Aorta (tissue), 5 donors: ENCODE measurements around the gene CD52. TPM values are rescaled to one million over a fixed set of nuclear protein-coding genes. Genes with fewer than 3 reads are reported as not detected.

Experiments used
- ATAC-seq: fragments of 200-7000 bp; cut with Tn5 transposase; one replicate; pipeline ENCODE4 v1.9.1; 2022; ENCODE audit warnings: moderate library complexity; ENCODE audit not compliant: low FRiP score
- DNase-seq, 2 donors: peaks; one replicate each; pipeline ENCODE4 v3.0.0-alpha.2; 2020
- H3K27ac ChIP-seq, 2 donors: one replicate each; pipeline ENCODE4 v1.5.1; 2013; ENCODE audit warnings: low read length in 2 of 2, mild to moderate bottlenecking in 2 of 2, moderate library complexity in 2 of 2, control low read depth in 1 of 2, inconsistent platforms in 1 of 2, low read depth in 1 of 2
- H3K27me3 ChIP-seq, 2 donors: one replicate each; pipeline ENCODE4 v1.6.1; 2013; ENCODE audit warnings: control low read depth in 1 of 2, low read length in 1 of 2, mild to moderate bottlenecking in 1 of 2, moderate library complexity in 1 of 2; ENCODE audit not compliant: insufficient read depth in 2 of 2, control insufficient read depth in 1 of 2
- H3K36me3 ChIP-seq, 2 donors: one replicate each; pipeline ENCODE4 v1.6.1; 2013; ENCODE audit warnings: control low read depth in 1 of 2, low read length in 1 of 2, mild to moderate bottlenecking in 1 of 2; ENCODE audit not compliant: insufficient read depth in 2 of 2, control insufficient read depth in 1 of 2
- H3K4me1 ChIP-seq, 2 donors: one replicate each; pipeline ENCODE4 v1.6.1; 2013; ENCODE audit warnings: low read length in 2 of 2, control low read depth in 1 of 2, mild to moderate bottlenecking in 1 of 2, moderate library complexity in 1 of 2; ENCODE audit not compliant: insufficient read depth in 2 of 2, control insufficient read depth in 1 of 2
- H3K4me3 ChIP-seq, 2 donors: one replicate each; pipeline ENCODE4 v1.5.1; 2013; ENCODE audit warnings: low read length in 2 of 2, control low read depth in 1 of 2, mild to moderate bottlenecking in 1 of 2
- H3K9me3 ChIP-seq: one replicate; pipeline ENCODE4 v1.6.1; 2013; ENCODE audit warnings: mild to moderate bottlenecking, low read length; ENCODE audit not compliant: control insufficient read depth
- WGBS, 2 donors: extraction: QIAGEN DNeasy Blood & Tissue Kit; methylation state at CpG; one replicate each; pipeline ENCODE4 v1.1.7; 2013; 5-methylcytosine and 5-hydroxymethylcytosine counted together
- intact Hi-C, 2 donors: fragments of 100-400 bp; cut with DNase I; formaldehyde crosslinking; loops; one replicate each; pipeline versions ENCODE4 v1.14.2 to v1.15.0; 2022
- polyA plus RNA-seq, 2 donors: library from polyadenylated mRNA; stranded (reverse); fragments of 200-250 nt; gene quantifications; one replicate each; pipeline ENCODE4 v1.2.3, GENCODE V29; 2013
- total RNA-seq, 2 donors: library from RNA; stranded (reverse); fragmentation: NEBNext Ultra II Directional; extraction: Animal tissue kit (Norgen Biotek cat#: 25700); gene quantifications; one replicate each; pipeline ENCODE4 v1.2.1, GENCODE V29; 2021
- donor health status: healthy with polysubstance abuse.
- donor health status: Bipolar disorder and iron deficiency.
- donor health status: DM: no; HTN: no; CAD: no.
- donor health status: DM: no; HTN: no; CAD: no.
- donor health status: DM: yes; HTN: yes; CAD: no.

CD52 gene
- total and polyA plus RNA-seq, 4 donors: 8.3 to 31.4 (median 13.3) TPM

- no peaks in the 10 kb centered on the region for H3K4me1 ChIP-seq
- 74 to 75% methylated on average over 10 of the region's 10 CpGs for WGBS, 2 donors
- intact Hi-C loops: no loop called here
Observed at GRCh38 chr1:26346274-26347033, 28.7 kb downstream of the CD52 start.

GRCh38 chr1:26349188-26349876 is 31.6 kb downstream of the CD52 start:
- Histone ChIP-seq H3K4me1 (no peaks in the 10 kb centered on the region), H3K27ac (no peak overlapping the region), H3K9me3 (no peaks in the 10 kb centered on the region), H3K36me3 (no peaks in the 10 kb centered on the region), H3K27me3 (no peaks in the 10 kb centered on the region), H3K4me3 (no peak overlapping the region)
- 83 to 84% methylated on average over 7 of the region's 7 CpGs for WGBS, 2 donors
- intact Hi-C loops: no loop called here
- DNase-seq (no peak), ATAC-seq (no peak)

More at GRCh38 chr1:26346274-26347033, 28.7 kb downstream of the CD52 start:
- no peaks in the 10 kb centered on the region for H3K27me3 ChIP-seq
- H3K9me3 ChIP-seq: no peaks in the 10 kb centered on the region
- no peak overlapping the region for H3K27ac ChIP-seq
- DNase-seq: no peak
- no peak overlapping the region for H3K4me3 ChIP-seq
- H3K36me3 ChIP-seq: no peaks in the 10 kb centered on the region
- ATAC-seq: no peak

DNA sequence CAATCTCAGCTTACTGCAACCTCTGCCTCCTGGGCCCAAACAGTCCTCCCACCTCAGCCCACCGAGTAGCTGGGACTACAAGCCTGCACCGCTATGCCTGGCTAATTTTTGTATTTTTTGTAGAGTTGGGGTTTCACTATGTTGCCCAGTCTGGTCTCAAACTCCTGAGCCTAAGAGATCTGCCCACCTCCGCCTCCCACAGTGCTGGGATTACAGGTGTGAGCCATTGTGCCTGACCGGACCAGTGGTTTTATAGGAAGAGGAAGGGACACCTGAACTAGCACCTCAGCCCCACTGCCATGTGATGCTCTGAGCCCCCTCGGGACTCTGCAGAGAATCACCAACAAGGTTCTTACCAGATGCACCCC is 32.1 kb downstream of the CD52 start:
- no peak overlapping the region for H3K4me3 ChIP-seq
- DNase-seq (no peak), ATAC-seq (no peak)
- no peaks in the 10 kb centered on the region for H3K9me3 ChIP-seq
- H3K36me3 ChIP-seq: no peaks in the 10 kb centered on the region
- no peaks in the 10 kb centered on the region for H3K27me3 ChIP-seq
- WGBS, 2 donors: 82 to 84% methylated on average over 5 of the region's 5 CpGs
- no peaks in the 10 kb centered on the region for H3K4me1 ChIP-seq
- intact Hi-C loops: no loop called here
- no peak overlapping the region for H3K27ac ChIP-seq

DNA sequence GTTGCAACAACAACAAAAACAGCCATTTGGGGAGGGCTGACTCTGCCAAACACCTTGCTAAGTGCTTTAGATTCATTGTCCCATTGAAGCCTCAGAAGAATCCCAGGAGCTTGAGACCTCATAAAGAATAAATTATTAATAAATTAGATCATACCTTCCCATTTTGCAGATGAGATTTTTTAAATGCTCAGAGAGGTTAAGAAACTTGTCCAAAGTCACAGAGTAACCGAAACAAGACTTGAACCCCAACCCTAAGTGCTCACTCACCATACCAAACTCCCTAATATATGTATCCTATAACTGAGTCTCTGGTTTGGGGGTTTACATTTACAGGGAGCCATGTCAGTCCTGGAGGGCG is 32.6 kb downstream of the CD52 start:
- DNase-seq (no peak), ATAC-seq (no peak)
- no peaks in the 10 kb centered on the region for H3K4me1 ChIP-seq
- H3K27me3 ChIP-seq: no peaks in the 10 kb centered on the region
- 81 to 82% methylated on average over 2 of the region's 2 CpGs for WGBS, 2 donors
- intact Hi-C loops: no loop called here
- H3K36me3 ChIP-seq: no peaks in the 10 kb centered on the region
- no peak overlapping the region for H3K27ac ChIP-seq
- H3K4me3 ChIP-seq: no peak overlapping the region
- no peaks in the 10 kb centered on the region for H3K9me3 ChIP-seq

GRCh38 chr1:26350701-26351589 is 33.2 kb downstream of the CD52 start:
- intact Hi-C loops: no loop called here
- 80% methylated on average over 9 of the region's 9 CpGs for WGBS, 2 donors
- no peak for ATAC-seq

GRCh38 chr1:26351590-26352337 is 34.0 kb downstream of the CD52 start:
- DNase-seq (no peak), ATAC-seq (no peak)
- 86 to 90% methylated on average over 12 of the region's 12 CpGs for WGBS, 2 donors
- no peak overlapping the region for H3K27ac ChIP-seq
- no peaks in the 10 kb centered on the region for H3K4me1 ChIP-seq
- H3K36me3 ChIP-seq: no peaks in the 10 kb centered on the region
- intact Hi-C loops: no loop called here
- no peak overlapping the region for H3K4me3 ChIP-seq
- H3K27me3 ChIP-seq: no peaks in the 10 kb centered on the region
- no peaks in the 10 kb centered on the region for H3K9me3 ChIP-seq

More at GRCh38 chr1:26350701-26351589, 33.2 kb downstream of the CD52 start:
- Histone ChIP-seq H3K27me3 (no peaks in the 10 kb centered on the region), H3K4me3 (no peak overlapping the region), H3K9me3 (no peaks in the 10 kb centered on the region), H3K27ac (no peak overlapping the region), H3K4me1 (no peaks in the 10 kb centered on the region), H3K36me3 (no peaks in the 10 kb centered on the region)
- DNase-seq: no peak

- no peak overlapping the region for H3K27ac ChIP-seq
- intact Hi-C loops: no loop called here
- DNase-seq (no peak), ATAC-seq (no peak)
- H3K4me1 ChIP-seq: no peaks in the 10 kb centered on the region
- no peak overlapping the region for H3K4me3 ChIP-seq
- 81 to 82% methylated on average over 5 of the region's 5 CpGs for WGBS, 2 donors
- H3K9me3 ChIP-seq: no peaks in the 10 kb centered on the region
- no peaks in the 10 kb centered on the region for H3K36me3 ChIP-seq
- H3K27me3 ChIP-seq: no peaks in the 10 kb centered on the region
Observed at GRCh38 chr1:26352338-26352679, 34.6 kb downstream of the CD52 start.

- Histone ChIP-seq H3K4me3 (no peak overlapping the region), H3K36me3 (no peaks in the 10 kb centered on the region), H3K27ac (no peak overlapping the region), H3K9me3 (no peaks in the 10 kb centered on the region), H3K4me1 (no peaks in the 10 kb centered on the region), H3K27me3 (no peaks in the 10 kb centered on the region)
- no peak for ATAC-seq
- DNase-seq: no peak
- 73 to 79% methylated on average over 4 of the region's 4 CpGs for WGBS, 2 donors
- intact Hi-C loops: no loop called here
Observed at GRCh38 chr1:26353210-26353859, 35.6 kb downstream of the CD52 start.
